H1 (cell line): ENCODE results near the gene LY6G6F. TPM values are rescaled to one million over a fixed set of nuclear protein-coding genes. Genes with fewer than 3 reads are reported as not detected.

Experiments
- CTCF ChIA-PET: fragments of 300-600 bp; sonication (Branson Sonifier 250); formaldehyde crosslinking; loops from one replicate; lab custom pipeline; 2021; ENCODE audit not compliant: partially characterized antibody; lab: Charles Lee
- POLR2A ChIA-PET: fragments of 300-600 bp; sonication (Branson Sonifier 250); formaldehyde crosslinking; loops from one replicate; lab custom pipeline; 2021; ENCODE audit warnings: inconsistent platforms; ENCODE audit not compliant: partially characterized antibody; lab: Charles Lee
- DNase-seq, 2 experiments: peaks; one replicate each; pipeline versions ENCODE4 v3.0.0 to v3.0.0-alpha.2; 2010 to 2022; ENCODE audit warnings: low spot score in 2 of 2, low read depth in 1 of 2, mixed read lengths in 1 of 2
- FAIRE-seq: peaks from 2 replicates; lab custom pipeline; 2011; peaks lifted over from hg19 to GRCh38; lab: Jason Lieb, UNC
- H2AFZ ChIP-seq: 2 replicates; pipeline ENCODE4 v1.8.1; 2012; ENCODE audit warnings: low read length, inconsistent platforms
- H2AK5ac ChIP-seq: 2 replicates; pipeline ENCODE4 v1.6.1; 2013; ENCODE audit warnings: low read depth, low read length
- H2BK120ac ChIP-seq: replicated peaks from 2 replicates; pipeline ENCODE3; 2013; ENCODE audit warnings: low read depth, low read length, inconsistent platforms
- H2BK12ac ChIP-seq: 2 replicates; pipeline ENCODE4 v1.6.1; 2013; ENCODE audit warnings: low read depth, low read length
- H2BK15ac ChIP-seq: 2 replicates; pipeline ENCODE4 v1.6.1; 2013; ENCODE audit warnings: low read length
- H2BK20ac ChIP-seq: 2 replicates; pipeline ENCODE4 v1.6.1; 2013; ENCODE audit warnings: low read length
- H2BK5ac ChIP-seq: 2 replicates; pipeline ENCODE4 v1.6.1; 2013; ENCODE audit warnings: low read depth, low read length
- H3K14ac ChIP-seq: 2 replicates; pipeline ENCODE4 v1.6.1; 2013; ENCODE audit warnings: inconsistent platforms; ENCODE audit not compliant: insufficient read length
- H3K18ac ChIP-seq: 2 replicates; pipeline ENCODE4 v1.6.1; 2013; ENCODE audit warnings: low read length; ENCODE audit errors: extremely low read depth
- H3K23ac ChIP-seq: 2 replicates; pipeline ENCODE4 v1.6.1; 2013; ENCODE audit warnings: inconsistent platforms; ENCODE audit not compliant: insufficient read length
- H3K23me2 ChIP-seq: 2 replicates; pipeline ENCODE4 v1.6.1; 2013; ENCODE audit warnings: low read depth, low read length
- H3K27ac ChIP-seq: 2 replicates; pipeline ENCODE4 v1.6.1; 2011; ENCODE audit warnings: low read depth, low read length, inconsistent platforms
- H3K27me3 ChIP-seq, 4 experiments: replicated peaks in 1 of 4; 1 replicate in 1 of 4; 2 replicates in 3 of 4; pipeline versions ENCODE4 v1.6.1 to v1.8.1; 2011 to 2013; ENCODE audit warnings: low read length in 3 of 4, mild to moderate bottlenecking in 3 of 4, inconsistent platforms in 2 of 4, mixed read lengths in 2 of 4, moderate library complexity in 1 of 4; ENCODE audit not compliant: control insufficient read depth in 3 of 4, insufficient read depth in 3 of 4; ENCODE audit errors: extremely low read depth in 1 of 4
- H3K36me3 ChIP-seq, 4 experiments: 2 replicates each; pipeline versions ENCODE4 v1.6.1 to v1.8.1; 2011 to 2013; ENCODE audit warnings: mild to moderate bottlenecking in 4 of 4, low read length in 3 of 4, moderate library complexity in 2 of 4, control low read depth in 1 of 4, inconsistent platforms in 1 of 4; ENCODE audit not compliant: insufficient read depth in 4 of 4, control insufficient read depth in 2 of 4
- H3K4ac ChIP-seq: replicated peaks from 2 replicates; pipeline ENCODE3; 2013; ENCODE audit warnings: low read length, low read depth, mixed read lengths, inconsistent platforms; ENCODE audit not compliant: insufficient read length
- H3K4me1 ChIP-seq, 4 experiments: replicated peaks in 1 of 4; 1 replicate in 1 of 4; 2 replicates in 3 of 4; pipeline versions ENCODE4 v1.6.1 to v1.8.1; 2011 to 2013; ENCODE audit warnings: low read length in 3 of 4, inconsistent platforms in 2 of 4, mixed read lengths in 1 of 4; ENCODE audit not compliant: insufficient read depth in 4 of 4, control insufficient read depth in 3 of 4
- H3K4me2 ChIP-seq, 2 experiments: 2 replicates each; pipeline versions ENCODE4 v1.6.1 to v1.8.1; 2011 to 2013; ENCODE audit warnings: low read depth in 2 of 2, low read length in 2 of 2, control low read depth in 1 of 2, inconsistent platforms in 1 of 2, mild to moderate bottlenecking in 1 of 2; ENCODE audit not compliant: insufficient read depth in 1 of 2
- H3K4me3 ChIP-seq, 4 experiments: fragments of 200-600, 300-600 bp in 1 of 4; sonication (generic), shearing (Covaris generic), sonication (Bioruptor Twin) in 1 of 4; 2 replicates each; pipeline versions ENCODE4 v1.5.1 to v1.8.1; 2011 to 2016; ENCODE audit warnings: low read length in 4 of 4, low read depth in 3 of 4, control low read depth in 2 of 4, inconsistent platforms in 2 of 4, mild to moderate bottlenecking in 2 of 4, mixed read lengths in 1 of 4, moderate library complexity in 1 of 4; ENCODE audit not compliant: insufficient read depth in 2 of 4; ENCODE audit errors: extremely low read depth in 1 of 4
- H3K56ac ChIP-seq: replicated peaks from 2 replicates; pipeline ENCODE3; 2013; ENCODE audit warnings: low read depth, mild to moderate bottlenecking, mixed read lengths, low read length, inconsistent platforms; ENCODE audit not compliant: insufficient read length
- H3K79me1 ChIP-seq: 2 replicates; pipeline ENCODE4 v1.6.1; 2013; ENCODE audit warnings: low read depth, low read length, control low read depth
- H3K79me2 ChIP-seq, 2 experiments: 2 replicates each; pipeline versions ENCODE4 v1.6.1 to v1.8.1; 2012 to 2013; ENCODE audit warnings: low read length in 2 of 2, mild to moderate bottlenecking in 2 of 2, inconsistent platforms in 1 of 2; ENCODE audit not compliant: insufficient read depth in 2 of 2, control insufficient read depth in 1 of 2
- H3K9ac ChIP-seq, 4 experiments: replicated peaks in 1 of 4; 1 replicate in 1 of 4; 2 replicates in 3 of 4; pipeline versions ENCODE4 v1.6.1 to v1.8.1; 2011 to 2013; ENCODE audit warnings: low read depth in 3 of 4, low read length in 3 of 4, control low read depth in 2 of 4, mild to moderate bottlenecking in 2 of 4, moderate library complexity in 2 of 4, inconsistent platforms in 1 of 4; ENCODE audit errors: extremely low read depth in 1 of 4
- H3K9me3 ChIP-seq, 2 experiments: 2 replicates each; pipeline versions ENCODE4 v1.6.1 to v1.8.1; 2012 to 2013; ENCODE audit warnings: mild to moderate bottlenecking in 2 of 2, moderate library complexity in 2 of 2, control low read depth in 1 of 2, inconsistent platforms in 1 of 2, low read depth in 1 of 2, low read length in 1 of 2, mixed read lengths in 1 of 2; ENCODE audit not compliant: insufficient read depth in 2 of 2
- H4K20me1 ChIP-seq, 2 experiments: replicated peaks in 1 of 2; 2 replicates each; pipeline versions ENCODE3 to v1.8.1; 2011 to 2013; ENCODE audit warnings: inconsistent platforms in 2 of 2, low read length in 2 of 2, mild to moderate bottlenecking in 1 of 2; ENCODE audit not compliant: insufficient read depth in 2 of 2, control insufficient read depth in 1 of 2
- H4K5ac ChIP-seq: 2 replicates; pipeline ENCODE4 v1.6.1; 2013; ENCODE audit warnings: low read length, low read depth, mixed read lengths, inconsistent platforms; ENCODE audit not compliant: insufficient read length
- H4K8ac ChIP-seq: 2 replicates; pipeline ENCODE4 v1.8.0; 2013; ENCODE audit warnings: mild to moderate bottlenecking, moderate library complexity, low read length, inconsistent platforms; ENCODE audit not compliant: insufficient read depth; ENCODE audit errors: extremely low read depth
- H4K91ac ChIP-seq: replicated peaks from 2 replicates; pipeline ENCODE3; 2013; ENCODE audit warnings: low read length, mixed read lengths, inconsistent platforms; ENCODE audit not compliant: insufficient read length
- CBX8 ChIP-seq: fragments of 300-800, 300-1000 bp; sonication (generic); IDR thresholded peaks from 2 replicates; pipeline ENCODE4 v1.7.1; 2016; ENCODE audit warnings: low read depth, low read length, borderline replicate concordance
- CHD1 ChIP-seq: IDR thresholded peaks from 2 replicates; pipeline ENCODE4 v1.6.1; 2012; ENCODE audit warnings: low read depth, low read length, improper control_type of control experiment
- FOSL1 ChIP-seq: IDR thresholded peaks from 2 replicates; pipeline ENCODE4 v1.6.1; 2011; ENCODE audit warnings: mild to moderate bottlenecking, low read depth, low read length, moderate library complexity; ENCODE audit not compliant: insufficient read depth
- RFX5 ChIP-seq: IDR thresholded peaks from 2 replicates; pipeline ENCODE4 v1.6.1; 2011; ENCODE audit warnings: low read depth, low read length, improper control_type of control experiment, borderline replicate concordance
- TBP ChIP-seq: IDR thresholded peaks from 2 replicates; pipeline ENCODE4 v1.6.1; 2011; ENCODE audit warnings: low read depth, low read length, improper control_type of control experiment
- WGBS, 2 experiments: shearing (Covaris generic) in 1 of 2; methylation state at CpG; one replicate each; pipeline versions ENCODE4 v1.1.6 to v1.1.7; 2013 to 2015; ENCODE audit warnings: low lambda C conversion rate in 2 of 2, mixed read lengths in 2 of 2, inconsistent platforms in 1 of 2, low coverage in 1 of 2, missing lambda C conversion rate in 1 of 2; ENCODE audit not compliant: insufficient replicate concordance in 2 of 2, insufficient coverage in 1 of 2, insufficient read length in 1 of 2; ENCODE audit errors: extremely low coverage in 1 of 2, missing lambda C conversion rate in 1 of 2; 5-methylcytosine and 5-hydroxymethylcytosine counted together
- polyA plus RNA-seq, 7 experiments: library from polyadenylated mRNA; depleted of rRNA in 3 of 7; stranded (reverse) in 5 of 7; unstranded in 2 of 7; fragments of >200 nt in 5 of 7; fragments of 200-250 nt in 2 of 7; gene quantifications; 1 replicate in 5 of 7; 2 replicates in 1 of 7; 4 replicates in 1 of 7; pipeline versions ENCODE4 v1.2.1 to v1.2.3, GENCODE V29; 2011 to 2013; ENCODE audit warnings: missing spikeins in 2 of 7, mixed read lengths in 2 of 7
- total RNA-seq: library from RNA; stranded (reverse); fragmentation: NEBNext Ultra II Directional; extraction: Animal tissue kit (Norgen Biotek cat#: 25700); gene quantifications from 2 replicates; pipeline ENCODE4 v1.2.1, GENCODE V29; 2021

The LY6G6F gene
- total and polyA plus RNA-seq, 2 of the 8 experiments (the other 6 are each of a cell fraction or from before 2014, with no cell fraction given): not detected

DNA sequence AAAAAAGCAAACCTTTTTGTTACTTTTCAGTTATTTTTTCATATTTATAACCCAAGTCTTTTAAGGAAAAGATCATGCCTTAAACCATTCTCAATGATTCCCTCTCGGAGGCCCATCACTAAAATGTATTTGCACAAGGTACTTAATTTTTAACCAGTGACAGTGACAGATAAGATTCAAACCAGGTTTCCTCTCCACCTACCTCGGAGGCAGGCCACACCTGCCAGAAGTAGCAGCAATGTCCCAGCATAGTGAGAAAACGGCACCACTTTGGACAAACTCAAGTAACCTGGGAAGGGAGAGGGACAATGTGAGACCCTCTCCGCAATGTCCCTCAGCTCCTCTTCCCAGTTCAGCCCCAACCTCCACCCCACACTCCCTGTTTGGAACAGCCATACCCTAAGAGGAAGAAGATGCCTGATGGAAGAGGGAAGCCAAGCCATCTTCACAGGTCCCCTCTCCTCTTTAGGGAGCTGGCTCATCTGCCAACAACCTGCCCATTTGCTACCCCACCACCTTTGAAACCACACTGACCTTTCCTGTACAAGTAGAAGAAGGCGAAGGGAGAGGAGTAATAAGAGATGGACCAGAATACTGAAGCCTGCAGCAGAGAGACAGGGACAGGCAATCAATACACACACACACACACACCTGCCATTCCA lies 5.8 kb upstream of the LY6G6F start:
- Histone ChIP-seq H3K4ac (no peak overlapping the region), H3K18ac (no peak overlapping the region), H4K91ac (no peak overlapping the region), H4K8ac (no peak overlapping the region), H3K4me1 (peaks cover 2 to 5% (median 3%) of the 10 kb centered on the region in 4 experiments; a peak in 4 of 7 replicates), H2AFZ (no peak overlapping the region), H2BK20ac (no peak overlapping the region), H3K27ac (no peak overlapping the region), H3K4me2 (no peak overlapping the region; a peak in 1 of 4 replicates), H4K5ac (no peak overlapping the region), H2BK120ac (no peak overlapping the region), H3K23ac (no peak overlapping the region), H3K9me3 (no peaks in the 10 kb centered on the region), H3K79me1 (peaks cover 6% of the 10 kb centered on the region), H3K4me3 (no peak overlapping the region), H3K27me3 (no peaks in the 10 kb centered on the region), H3K79me2 (peaks cover 0 to 7% of the 10 kb centered on the region in 2 experiments; a peak in 2 of 4 replicates), H3K14ac (no peak overlapping the region), H2BK5ac (no peak overlapping the region), H2BK15ac (no peak overlapping the region), H3K56ac (no peak overlapping the region), H4K20me1 (no peaks in the 10 kb centered on the region), H3K36me3 (peaks cover 0 to 5% (median 2%) of the 10 kb centered on the region in 4 experiments; a peak in 3 of 8 replicates), H3K23me2 (peaks cover 8% of the 10 kb centered on the region; the same call in 1 of the 2 replicates), H2AK5ac (no peak overlapping the region), H3K9ac (no peak overlapping the region), H2BK12ac (no peak overlapping the region)
- no peak for FAIRE-seq
- whole genome bisulfite sequencing, 2 experiments: 92% methylated on average over 5 of the region's 5 CpGs; no CpG with 5 or more reads in 1 of the 2 experiments
- no peak for DNase-seq
- POLR2A ChIA-PET: no interaction called here
- CTCF ChIA-PET: interaction anchor here (0.9 to 3.3 kb wide), 2 partner anchors 11 to 17 kb away, joined by 3 to 20 read pairs; no protein-coding TSS in a partner anchor
- TF ChIP-seq CBX8 (no peak), CHD1 (no peak), RFX5 (no peak), TBP (no peak), FOSL1 (no peak)
